HG03521 (cell line): ENCODE measurements around the gene HGS.
"Not testable (repeated sequence)": the region's sequence is repeated elsewhere in the genome, so short reads cannot be mapped to it uniquely, and the experiment has no call there.

Experiments
- ATAC-seq: cut with Tn5 transposase; IDR thresholded peaks from one replicate; pipeline ENCODE4 v1.9.1; 2021; ENCODE audit warnings: mild to moderate bottlenecking, moderate library complexity; ENCODE audit not compliant: unreplicated experiment

HGS gene

DNA sequence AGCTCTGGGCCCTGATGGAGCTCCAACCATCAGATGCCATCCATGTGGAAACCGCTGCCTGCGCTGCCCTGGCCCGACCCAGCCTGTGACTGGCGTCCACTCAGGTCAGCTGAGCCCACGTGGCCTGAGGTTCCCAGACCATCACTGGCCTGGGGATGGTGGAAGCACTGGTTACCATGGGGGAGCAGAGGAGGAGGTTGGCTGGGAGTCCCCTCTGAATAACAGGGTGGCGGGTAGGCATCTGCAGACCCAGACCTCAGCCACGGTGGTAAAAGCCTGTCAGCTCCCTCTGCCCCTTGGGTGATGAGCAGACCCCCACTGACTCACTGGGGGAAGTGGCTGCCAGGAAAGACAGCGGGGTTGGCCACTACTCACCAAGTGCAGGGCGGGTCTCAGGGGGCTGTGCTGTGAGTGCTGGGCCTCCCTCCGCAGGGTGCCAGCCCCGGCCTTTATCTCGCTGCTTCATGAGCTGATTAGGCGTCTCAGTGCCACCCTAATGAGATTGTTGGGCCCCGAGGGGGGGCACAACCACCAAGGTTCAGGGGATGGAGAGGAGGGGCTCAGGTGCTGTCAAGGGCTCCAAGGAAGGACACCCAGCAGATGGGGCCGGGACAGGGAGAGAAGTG, 27.6 kb upstream of the HGS start, which contains the start of gene PDE6G:
Gene PDE6G, minus strand, starts transcription at position 425 of the 626 bp plus-strand sequence. CDS start 3,237 bp downstream, outside the sequence.
- no peak for ATAC-seq

DNA sequence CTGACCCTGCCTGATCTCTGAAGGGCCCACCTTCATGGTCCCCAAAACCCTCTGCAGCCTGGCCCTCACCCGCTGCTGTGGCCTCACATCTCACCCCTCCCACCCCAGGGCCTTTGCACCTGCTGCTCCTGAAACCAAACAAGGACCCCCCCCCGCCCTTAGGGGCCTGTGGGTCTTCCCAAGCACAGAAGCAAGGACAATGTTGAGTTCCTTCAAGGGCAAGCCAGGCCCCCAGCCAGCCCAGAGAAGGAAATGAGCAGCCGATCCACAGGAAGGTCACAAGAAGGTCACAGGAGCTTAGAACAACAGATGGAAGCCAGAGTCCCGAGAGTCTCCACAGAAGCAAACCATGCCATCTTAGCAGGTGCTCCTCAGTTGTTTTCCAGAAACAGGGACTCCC, 27.0 kb upstream of the HGS start:
- no peak for ATAC-seq

DNA sequence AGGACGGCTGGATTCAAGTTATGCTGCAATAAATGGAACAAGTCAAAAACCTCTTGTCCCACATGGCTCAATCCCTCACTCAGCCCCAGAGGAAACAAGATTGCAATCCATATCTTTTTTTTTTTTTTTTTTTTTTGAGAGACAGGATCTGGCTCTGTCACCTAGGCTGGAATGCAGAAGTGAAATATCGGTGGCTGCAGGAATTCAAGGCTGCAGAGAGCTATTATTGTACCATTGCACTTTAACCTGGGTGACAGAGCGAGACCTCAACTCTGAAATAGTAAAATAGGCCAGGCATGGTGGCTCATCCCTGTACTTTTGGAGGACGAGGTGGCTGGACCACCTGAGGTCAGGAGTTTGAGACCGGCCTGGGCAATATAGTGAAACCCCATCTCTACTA, 24.8 kb upstream of the HGS start:
- no peak for ATAC-seq

DNA sequence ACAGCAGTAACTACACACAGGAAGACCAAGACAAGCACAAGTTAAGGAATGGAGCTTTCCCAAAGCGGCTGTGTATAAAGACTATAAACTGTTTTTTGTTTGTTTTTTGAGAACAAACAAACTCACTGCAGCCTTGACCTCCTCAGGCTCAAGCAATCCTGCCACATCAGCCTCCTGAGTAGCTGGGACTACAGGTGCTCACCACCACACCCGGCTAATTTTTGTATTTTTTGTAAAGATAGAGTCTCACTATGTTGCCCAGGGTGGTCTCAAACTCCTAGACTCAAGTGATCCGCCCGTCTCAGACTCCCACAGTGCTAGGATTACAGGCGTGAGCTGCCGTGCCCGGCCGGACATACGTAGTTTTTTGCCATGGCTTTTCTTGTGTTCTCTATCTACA, 23.4 kb upstream of the HGS start:
- no peak for ATAC-seq

DNA sequence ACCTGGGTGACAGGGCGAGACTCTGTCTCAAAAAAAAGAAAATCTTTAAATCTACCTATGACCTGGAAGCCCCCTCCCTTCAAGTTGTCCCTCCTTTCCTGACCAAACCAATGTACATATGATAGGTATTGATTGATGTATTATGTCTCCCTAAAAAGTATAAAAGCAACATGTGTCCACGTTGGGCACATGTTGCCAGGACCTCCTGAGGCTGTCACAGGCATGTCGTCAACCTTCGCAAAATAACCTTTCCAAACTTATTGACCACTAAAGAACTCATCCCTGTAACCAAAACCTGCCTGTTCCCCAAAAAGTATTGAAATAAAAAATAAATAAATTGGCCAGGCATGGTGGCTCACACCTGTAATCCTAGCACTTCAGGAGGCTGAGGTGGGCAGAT, 21.8 kb upstream of the HGS start:
- ATAC-seq = no peak

DNA sequence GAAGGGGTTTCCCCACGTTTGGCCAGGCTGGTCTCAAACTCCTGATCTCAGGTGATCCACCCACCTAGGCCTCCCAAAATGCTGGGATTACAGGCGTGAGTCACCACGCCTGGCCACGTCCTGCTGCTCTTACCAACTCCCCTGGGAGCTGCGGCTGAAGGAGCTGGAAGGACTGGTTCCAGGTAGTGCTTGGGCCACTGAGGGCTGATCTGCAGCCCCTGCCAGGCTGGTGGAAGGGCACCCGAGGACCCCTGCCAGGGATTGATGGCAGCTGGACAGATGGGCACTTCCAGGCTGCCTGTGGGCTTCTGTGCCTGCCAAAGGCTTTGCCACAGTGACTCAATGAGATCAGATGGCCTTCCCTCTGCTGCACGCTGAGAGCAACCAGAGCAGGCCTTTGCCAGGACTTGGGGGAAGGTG, 19.8 kb upstream of the HGS start:
- no peak for ATAC-seq

DNA sequence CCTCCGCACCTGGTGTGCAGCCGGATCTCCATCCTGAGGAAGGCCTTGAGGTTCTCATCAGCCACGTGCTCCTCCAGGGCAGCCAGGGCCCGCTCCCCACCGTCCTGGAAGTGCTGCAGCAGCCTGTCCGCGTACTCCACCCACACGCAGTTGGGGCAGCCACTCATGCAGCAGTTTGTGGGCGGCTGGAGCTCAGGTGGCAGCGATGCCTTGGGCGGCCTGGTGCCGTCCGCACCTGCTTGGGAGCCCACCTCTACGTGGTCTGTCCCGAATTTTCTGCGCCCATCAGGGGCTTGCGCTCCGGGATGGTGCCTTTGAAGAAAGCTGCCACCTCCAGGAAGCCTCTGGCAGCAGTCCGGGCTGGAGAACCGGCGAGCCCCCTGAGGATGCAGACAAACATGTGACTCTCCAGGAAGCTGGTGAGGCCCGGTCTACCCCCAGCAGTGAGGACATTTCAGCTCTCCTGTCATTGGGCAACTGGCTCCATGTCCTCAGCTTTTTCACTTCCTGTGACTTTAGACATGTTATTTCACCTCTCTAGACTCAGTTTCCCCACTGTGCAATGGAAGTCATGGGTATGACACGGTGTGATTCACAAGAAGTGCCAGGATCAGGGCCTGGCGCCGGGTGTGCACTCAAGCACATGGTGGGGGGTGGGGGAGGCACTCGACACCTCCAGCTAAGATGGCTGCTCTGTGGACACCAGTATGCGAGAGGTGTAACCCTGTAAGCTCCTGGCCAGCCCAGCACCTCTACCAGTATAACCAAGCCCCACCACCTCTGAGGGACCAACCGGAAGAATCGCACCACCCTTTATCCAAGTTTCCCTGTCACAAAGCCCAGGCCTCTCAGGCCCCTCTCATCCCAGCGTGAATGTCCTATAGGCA, 18.4 kb upstream of the HGS start:
- no peak for ATAC-seq

DNA sequence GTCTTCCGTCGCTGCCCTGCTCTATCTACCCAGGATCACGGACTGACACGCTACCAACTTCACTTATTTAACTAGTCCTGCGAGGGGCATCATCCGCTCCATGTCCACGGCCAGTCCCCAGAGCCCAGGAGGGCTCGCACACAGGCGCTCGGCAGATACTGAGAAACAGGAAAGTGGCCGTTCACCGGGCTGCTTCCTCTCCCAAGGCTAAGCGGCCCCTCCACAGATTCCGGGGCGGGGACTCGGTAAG, 17.8 kb upstream of the HGS start:
- ATAC-seq = no peak

DNA sequence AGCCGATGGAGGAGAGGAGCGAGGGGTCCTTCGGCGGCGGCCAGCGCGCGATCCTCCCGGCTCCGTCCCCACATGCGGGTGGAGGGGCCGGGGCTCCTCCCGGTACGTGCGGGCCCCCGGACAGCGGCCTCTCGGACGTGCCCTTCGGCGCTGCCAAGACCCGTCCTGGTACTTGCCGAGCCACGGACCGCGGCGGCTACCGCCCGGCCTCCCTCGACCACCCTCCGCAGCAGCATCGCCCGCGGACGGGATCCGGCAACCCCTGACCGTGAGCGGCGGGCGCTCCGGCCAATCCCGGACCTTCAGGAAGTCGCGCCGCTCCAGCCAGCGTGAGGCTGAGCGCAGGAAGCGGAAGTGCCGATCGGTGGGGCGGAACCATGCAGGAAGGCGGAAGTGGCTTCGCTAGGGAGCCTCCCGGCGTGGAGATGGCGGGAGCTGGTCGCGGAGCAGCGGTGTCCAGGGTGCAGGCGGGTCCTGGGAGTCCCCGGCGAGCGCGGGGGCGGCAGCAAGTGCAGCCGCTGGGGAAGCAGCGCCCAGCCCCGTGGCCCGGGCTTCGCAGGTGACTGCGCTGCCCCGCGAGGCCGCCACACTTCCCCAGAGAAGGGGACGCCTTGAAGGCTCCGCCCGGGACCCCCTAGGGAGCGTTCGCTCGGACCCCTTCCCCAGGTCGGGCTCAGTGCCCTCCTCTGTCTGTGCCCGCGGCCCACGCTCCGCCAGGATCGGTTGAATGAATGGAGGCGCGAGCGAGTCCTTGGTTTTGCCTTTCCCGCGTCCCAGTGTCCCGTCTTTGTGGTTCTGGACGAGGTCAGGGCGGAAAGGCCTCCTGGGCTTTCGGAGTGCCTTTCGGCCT, 17.2 kb upstream of the HGS start, which contains the start of the genes CCDC137 and OXLD1:
Gene CCDC137, plus strand, starts transcription at position 396 of the 850 bp plus-strand sequence. Its CDS starts 30 bp downstream, at position 426.
Gene OXLD1, minus strand, starts transcription at position 264 of the 850 bp plus-strand sequence. Its CDS starts 28 bp downstream, at position 236.
- ATAC-seq = peak; percentile 92

DNA sequence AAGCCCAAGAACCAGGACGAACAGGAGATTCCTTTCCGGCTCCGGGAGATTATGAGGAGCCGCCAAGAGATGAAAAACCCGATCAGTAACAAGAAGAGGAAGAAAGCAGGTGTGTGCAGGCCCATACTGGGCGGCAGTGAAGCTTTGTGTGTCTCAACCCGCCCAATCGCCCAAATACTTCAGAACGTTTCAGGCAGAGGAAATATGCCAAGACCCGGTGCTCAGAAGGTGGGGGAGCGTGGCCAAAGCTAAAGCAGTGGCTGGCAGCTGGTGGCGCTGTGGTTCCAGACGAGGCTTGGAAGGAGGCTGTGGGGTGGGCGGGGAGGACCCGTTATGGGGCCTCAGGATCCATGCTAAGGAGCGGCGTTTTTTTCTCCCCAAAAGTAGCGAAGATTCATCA, 16.1 kb upstream of the HGS start:
- ATAC-seq = no peak

DNA sequence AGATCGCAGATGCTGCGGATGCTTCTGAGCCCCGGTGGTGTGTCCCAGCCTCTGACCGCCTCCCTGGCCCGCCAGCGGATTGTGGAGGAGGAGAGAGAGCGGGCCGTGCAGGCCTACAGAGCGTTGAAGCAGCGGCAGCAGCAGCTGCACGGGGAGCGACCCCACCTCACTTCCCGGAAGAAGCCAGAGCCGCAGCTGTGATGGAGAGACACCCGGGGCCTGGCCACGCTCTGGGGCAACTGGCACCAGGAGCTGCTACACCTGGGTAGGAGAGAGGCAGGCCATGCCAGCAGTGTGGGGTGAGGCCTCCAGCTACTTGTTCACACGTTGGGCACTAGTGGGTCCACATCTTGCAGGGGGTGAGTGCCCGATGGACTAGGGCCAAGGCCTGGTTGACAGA, 11.3 kb upstream of the HGS start:
- no peak for ATAC-seq

DNA sequence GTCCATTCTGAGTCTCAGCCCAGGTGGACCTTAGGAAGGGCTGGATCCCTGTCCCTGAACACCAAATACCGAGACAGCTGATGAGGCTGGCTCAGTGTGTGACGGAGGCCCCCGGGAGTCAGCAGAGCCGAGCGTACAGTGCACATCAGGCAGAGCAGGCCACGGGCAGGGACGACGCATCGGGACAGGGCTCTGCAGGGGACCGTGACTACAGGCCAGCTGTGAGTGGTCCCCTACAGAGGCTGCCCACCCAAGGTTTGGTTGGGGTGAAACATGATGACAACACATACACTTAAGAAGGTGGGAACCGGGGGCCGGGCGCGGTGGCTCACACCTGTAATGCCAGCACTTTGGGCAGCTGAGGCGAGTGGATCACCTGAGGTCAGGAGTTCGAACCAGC, 10.9 kb upstream of the HGS start:
- ATAC-seq = no peak

DNA sequence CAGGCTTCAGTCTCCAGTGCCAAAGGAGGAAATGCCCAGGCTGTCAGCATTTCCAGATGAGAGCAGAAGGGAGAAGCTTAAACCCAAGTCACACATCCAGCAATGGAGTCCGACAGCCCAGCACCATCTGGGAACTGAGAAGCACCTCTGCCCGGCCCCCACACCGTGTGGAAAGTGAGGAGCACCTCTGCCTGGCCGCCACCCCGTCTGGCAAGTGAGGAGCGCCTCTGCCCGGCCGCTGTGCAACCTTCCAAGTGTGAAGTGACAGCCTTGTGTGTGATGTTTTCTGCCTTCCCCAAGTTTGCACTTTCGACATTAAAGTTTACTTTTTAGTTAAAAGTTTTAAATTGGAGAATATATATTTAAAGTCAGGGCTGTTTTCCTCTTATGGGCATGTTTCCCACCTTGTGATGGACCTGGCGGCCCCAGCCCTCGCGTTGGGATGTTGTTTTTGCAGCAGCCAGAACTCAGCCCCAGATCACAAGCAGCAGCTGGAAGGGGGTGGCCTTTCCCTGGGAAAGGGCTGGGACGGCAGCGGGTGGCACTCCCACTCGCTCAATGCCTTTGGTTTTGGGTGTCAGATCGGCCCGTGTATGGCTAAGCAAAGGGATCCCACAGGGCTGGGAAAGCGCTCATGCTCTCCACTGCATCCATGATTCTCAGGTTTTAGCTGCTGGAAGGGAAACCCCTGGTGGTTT, 10.1 kb upstream of the HGS start:
- no peak for ATAC-seq

DNA sequence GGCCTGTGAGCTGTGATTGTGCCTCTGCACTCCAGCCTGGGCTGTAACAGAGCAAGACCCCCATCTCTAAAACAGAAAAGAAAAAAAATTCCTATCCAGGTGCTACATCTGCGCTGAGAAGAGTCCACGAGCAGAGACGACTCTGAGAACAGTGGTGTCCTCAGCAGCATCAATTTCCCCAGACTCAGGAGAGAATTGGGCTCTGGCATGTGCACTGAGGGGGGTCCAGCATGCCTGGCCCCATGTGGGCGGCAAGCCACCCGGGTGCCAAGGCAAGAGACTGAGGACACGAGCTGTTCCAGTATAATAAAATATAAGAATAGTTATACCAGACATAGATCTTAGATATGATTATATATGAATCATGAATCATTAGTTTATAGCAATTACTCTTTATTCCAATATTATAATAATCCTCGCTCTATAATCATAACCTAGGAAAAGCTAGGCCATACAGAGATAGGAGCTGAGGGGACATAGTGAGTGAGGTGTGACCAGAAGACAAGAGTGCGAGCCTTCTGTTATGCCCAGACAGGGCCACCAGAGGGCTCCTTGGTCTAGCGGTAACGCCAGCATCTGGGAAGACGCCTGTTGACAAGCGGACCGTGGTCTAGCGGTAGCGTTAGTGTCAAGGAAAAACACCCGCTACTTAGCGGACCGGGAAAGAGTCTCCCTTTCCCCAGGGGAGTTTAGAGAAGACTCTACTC, 8.1 kb upstream of the HGS start:
- ATAC-seq = not testable (repeated sequence)

DNA sequence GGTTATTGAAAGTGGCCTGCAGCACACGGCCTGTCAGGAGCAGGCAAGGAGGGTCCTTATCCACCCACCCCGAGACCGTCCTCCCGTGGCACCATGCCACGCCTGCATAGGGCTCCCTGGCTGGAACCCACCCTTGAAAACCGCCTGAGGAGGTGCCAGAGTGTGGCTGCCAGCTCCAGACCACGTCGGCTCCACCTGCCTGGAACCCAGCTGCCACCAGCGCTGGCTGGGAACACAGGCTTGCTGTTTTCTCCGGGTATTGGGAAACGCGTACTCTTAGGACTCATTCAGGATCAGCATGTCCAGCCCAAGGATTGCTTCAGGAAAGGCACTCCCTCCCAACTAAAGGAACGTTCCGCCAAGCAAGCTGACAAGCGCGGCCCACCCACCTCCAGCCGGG, 6.9 kb upstream of the HGS start:
- ATAC-seq = no peak

DNA sequence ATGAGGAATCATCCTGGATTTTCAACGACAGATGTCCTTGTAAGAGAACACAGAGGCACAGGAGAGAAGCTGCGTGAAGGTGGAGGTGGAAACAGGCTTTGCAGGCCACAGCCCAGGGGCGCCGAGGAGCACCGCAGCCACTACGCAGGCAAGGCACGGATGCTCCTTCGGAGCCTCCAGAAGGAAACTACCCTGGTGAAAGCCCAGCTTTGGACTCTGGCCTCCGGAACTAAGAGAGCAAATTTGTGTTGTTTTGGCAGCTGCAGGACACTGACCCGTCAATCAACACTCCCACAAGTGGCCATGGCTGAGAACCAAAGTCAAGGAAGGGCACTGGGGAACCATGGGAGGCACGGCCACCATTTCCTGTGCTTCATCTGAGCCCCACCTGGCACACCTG, 3.7 kb upstream of the HGS start:
- no peak for ATAC-seq

DNA sequence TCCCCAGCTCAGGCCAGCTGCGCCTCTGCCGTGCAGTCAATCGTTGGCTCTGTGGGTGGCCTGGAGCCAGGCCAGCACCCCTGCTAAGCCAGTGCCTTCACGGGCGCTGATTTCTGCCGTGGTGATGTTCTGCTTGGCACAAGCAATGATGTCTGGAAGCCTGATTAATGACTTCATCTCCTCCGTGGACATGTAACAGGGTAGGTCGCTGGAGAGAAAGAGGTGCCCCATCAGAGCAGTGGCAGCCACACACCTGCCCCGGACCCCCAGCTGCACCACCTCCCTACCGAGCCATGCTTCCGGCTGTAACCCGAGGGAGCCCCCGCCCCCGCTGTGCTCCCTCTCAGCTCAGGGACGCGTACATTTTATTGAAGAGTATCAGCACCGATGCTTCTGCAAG, 2.1 kb upstream of the HGS start:
- ATAC-seq = no peak

DNA sequence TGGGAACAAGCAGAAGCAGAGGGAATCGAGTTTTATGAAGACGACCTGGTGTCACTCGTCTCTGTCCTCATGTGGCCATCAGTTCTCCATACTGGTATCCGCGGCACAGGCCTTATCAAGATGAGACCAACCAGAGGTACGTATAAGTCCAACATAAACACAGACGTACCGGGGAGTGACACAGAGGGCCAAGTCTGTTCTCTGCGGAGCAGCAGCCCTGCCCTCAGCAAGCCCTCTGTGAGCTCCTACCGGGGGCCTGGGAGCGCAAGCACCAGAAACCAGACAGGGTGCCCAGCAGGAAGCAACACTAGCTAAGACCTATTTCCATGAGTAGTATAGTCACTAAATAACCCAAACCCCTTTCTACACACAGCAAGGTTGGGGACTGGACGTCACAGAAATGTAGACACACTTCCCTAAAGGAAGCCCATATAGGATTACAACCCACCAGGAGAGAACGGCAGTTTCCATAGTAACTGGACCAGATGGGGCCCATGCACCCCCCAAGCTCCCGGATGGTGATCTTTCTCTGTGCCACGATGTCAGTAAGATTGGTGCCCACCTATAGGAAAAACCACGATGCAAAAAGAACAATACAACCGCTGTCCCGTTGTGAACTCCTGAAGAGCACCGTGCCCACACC, 1.1 kb upstream of the HGS start:
- ATAC-seq = no peak

DNA sequence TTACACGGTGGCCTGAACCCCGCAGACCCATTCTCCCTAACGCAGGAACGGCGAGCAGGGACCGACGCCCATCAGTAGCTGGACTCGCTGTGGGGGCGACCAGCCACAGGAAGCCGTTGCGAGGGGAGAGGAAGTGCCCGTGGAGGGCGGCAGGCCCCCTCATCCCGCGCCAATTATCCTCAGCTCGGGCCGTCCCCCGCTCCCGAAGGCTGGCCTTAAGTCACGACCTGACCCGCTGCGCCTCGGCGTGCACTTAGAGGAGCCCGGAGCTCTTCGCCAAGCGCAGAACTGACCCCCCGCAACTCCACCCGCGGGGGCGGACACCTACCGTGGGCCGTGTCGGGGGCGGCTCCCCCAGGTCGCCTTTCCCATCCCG, 615 bp upstream of the HGS start:
- no peak for ATAC-seq

DNA sequence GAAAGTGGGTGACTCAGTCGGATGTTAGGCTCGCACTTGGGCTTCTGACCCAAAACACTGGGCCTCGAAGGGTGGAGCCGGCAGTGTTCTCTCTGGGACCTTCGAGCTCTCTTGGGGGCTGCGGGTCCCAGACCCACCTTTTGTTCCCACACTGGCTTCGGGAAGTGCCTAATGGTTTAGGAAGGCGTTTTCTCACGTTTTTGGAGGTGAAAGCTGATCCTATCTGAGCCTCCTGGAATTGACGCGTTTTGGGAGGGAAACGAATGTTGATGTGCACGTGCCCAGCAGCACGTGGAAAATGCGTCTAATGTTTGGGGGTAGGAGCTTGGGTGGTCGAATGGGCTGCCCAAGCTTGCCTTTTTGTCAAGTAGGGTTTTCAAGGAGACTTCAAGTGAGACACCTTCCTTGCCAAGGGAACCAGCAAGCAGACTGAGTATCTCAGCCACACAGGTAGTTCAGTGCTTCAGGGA, 666 bp downstream of the HGS start:
- ATAC-seq = no peak
